Psoas muscle (tissue), 8 donors: Measurements from ENCODE around the gene RBP3. TPM values are rescaled to one million over a fixed set of nuclear protein-coding genes. Genes with fewer than 3 reads are reported as not detected.

ENCODE experiments used
- ATAC-seq, 4 donors: fragments of 200-7000 bp; cut with Tn5 transposase; one replicate each; pipeline ENCODE4 v1.9.1; 2020; ENCODE audit warnings: moderate library complexity in 3 of 4, mild to moderate bottlenecking in 2 of 4
- DNase-seq, 2 donors: peaks; one replicate each; pipeline ENCODE4 v3.0.0-alpha.2; 2020
- H3K27ac ChIP-seq: fragments of 200-600 bp; one replicate; pipeline ENCODE4 v1.8.0; 2022
- H3K27me3 ChIP-seq, 3 donors: fragments of 200-600 bp in 1 of 3; one replicate each; pipeline versions ENCODE4 v1.6.1 to v1.8.0; 2013 to 2022; ENCODE audit warnings: low read length in 2 of 3, mild to moderate bottlenecking in 2 of 3, moderate library complexity in 1 of 3; ENCODE audit not compliant: insufficient read depth in 3 of 3
- H3K36me3 ChIP-seq, 2 donors: fragments of 200-600 bp in 1 of 2; one replicate each; pipeline versions ENCODE4 v1.6.1 to v1.8.0; 2013 to 2022; ENCODE audit warnings: low read depth in 1 of 2, mild to moderate bottlenecking in 1 of 2, moderate library complexity in 1 of 2; ENCODE audit not compliant: insufficient read depth in 1 of 2
- H3K4me1 ChIP-seq: fragments of 200-600 bp; one replicate; pipeline ENCODE4 v1.8.0; 2022
- H3K4me3 ChIP-seq: fragments of 200-600 bp; one replicate; pipeline ENCODE4 v1.8.0; 2022; ENCODE audit warnings: mild to moderate bottlenecking
- H3K9me3 ChIP-seq: fragments of 200-600 bp; one replicate; pipeline ENCODE4 v1.8.0; 2022
- CTCF ChIP-seq: fragments of 200-600 bp; IDR thresholded peaks from one replicate; pipeline ENCODE4 v1.8.0; 2022; ENCODE audit warnings: antibody characterized with exemption
- WGBS, 3 donors: extraction: QIAGEN DNeasy Blood & Tissue Kit; methylation state at CpG; one replicate each; pipeline versions ENCODE4 v1.1.6 to v1.1.7; 2013; 5-methylcytosine and 5-hydroxymethylcytosine counted together
- intact Hi-C, 2 donors: fragments of 100-400 bp; cut with DNase I; formaldehyde crosslinking; loops; one replicate each; pipeline versions ENCODE4 v1.11.0 to v1.14.2; 2022
- polyA plus RNA-seq, 3 donors: library from polyadenylated mRNA; stranded (reverse); fragments of 200-250 nt; gene quantifications; one replicate each; pipeline ENCODE4 v1.2.3, GENCODE V29; 2013
- total RNA-seq, 4 donors: library from RNA; stranded (reverse); fragmentation: NEBNext Ultra II Directional in 2 of 4; extraction: Animal tissue kit (Norgen Biotek cat#: 25700) in 2 of 4; gene quantifications; one replicate each; pipeline versions ENCODE4 v1.2.1 to v1.2.4, GENCODE V29; 2021 to 2023
- donor health status: healthy with polysubstance abuse.
- donor health status: DM: no; HTN: no; CAD: no; lungs with moderate emphysema.
- donor health status: Bipolar disorder and iron deficiency.
- donor health status: healthy.
- donor health status: DM: yes; HTN: yes; CAD: no.
- donor health status: DM: no; HTN: no; CAD: no.
- donor health status: DM: no; HTN: no; CAD: no.
- donor health status: DM: yes; HTN: yes; CAD: no.

Gene RBP3
- total and polyA plus RNA-seq, 7 donors = not detected

GRCh38 chr10:47319784-47320183, 28.4 kb upstream of the RBP3 start:
- H3K27me3 ChIP-seq = no peaks in the 10 kb centered on the region
- DNase-seq (peak in 1 of 2 donors; percentile 19), ATAC-seq (no peak)
- H3K9me3 ChIP-seq = no peaks in the 10 kb centered on the region
- no peaks in the 10 kb centered on the region for H3K36me3 ChIP-seq
- H3K4me1 ChIP-seq = no peaks in the 10 kb centered on the region
- WGBS, 3 donors = 67 to 75% (median 72%) methylated on average over 8 of the region's 8 CpGs
- no peak for TF ChIP-seq CTCF
- H3K4me3 ChIP-seq = no peak overlapping the region
- intact Hi-C loops = no loop called here
- H3K27ac ChIP-seq = no peak overlapping the region

GRCh38 chr10:47320812-47321211, 27.4 kb upstream of the RBP3 start:
- ATAC-seq (no peak), DNase-seq (peak in 1 of 2 donors; percentile 32)
- 68 to 74% (median 72%) methylated on average over 6 of the region's 6 CpGs for WGBS, 3 donors

GRCh38 chr10:47321521-47322195, 26.5 kb upstream of the RBP3 start:
- Histone ChIP-seq H3K27me3 (no peaks in the 10 kb centered on the region), H3K27ac (no peak overlapping the region), H3K4me3 (no peak overlapping the region), H3K9me3 (no peaks in the 10 kb centered on the region), H3K4me1 (no peaks in the 10 kb centered on the region), H3K36me3 (no peaks in the 10 kb centered on the region)
- DNase-seq (peak in 1 of 2 donors; percentile 35), ATAC-seq (no peak)
- TF ChIP-seq CTCF = no peak
- WGBS, 3 donors = 73 to 86% (median 83%) methylated on average over 8 of the region's 8 CpGs
- intact Hi-C loops = no loop called here

More at GRCh38 chr10:47320812-47321211, 27.4 kb upstream of the RBP3 start:
- no peaks in the 10 kb centered on the region for H3K9me3 ChIP-seq
- intact Hi-C loops = no loop called here
- no peak overlapping the region for H3K4me3 ChIP-seq
- no peak for TF ChIP-seq CTCF
- no peak overlapping the region for H3K27ac ChIP-seq
- H3K27me3 ChIP-seq = no peaks in the 10 kb centered on the region
- no peaks in the 10 kb centered on the region for H3K4me1 ChIP-seq
- H3K36me3 ChIP-seq = no peaks in the 10 kb centered on the region

GRCh38 chr10:47322300-47323061, 25.7 kb upstream of the RBP3 start, which contains the start of gene GDF2:
Gene GDF2 (plus strand): TSS chr10:47322454. CDS start chr10:47322669, 215 bp downstream.
- intact Hi-C loops = no loop called here
- ATAC-seq = no peak
- no peak for TF ChIP-seq CTCF

More at GRCh38 chr10:47322300-47323061, 25.7 kb upstream of the RBP3 start, which contains the start of gene GDF2:
- Histone ChIP-seq H3K27me3 (no peaks in the 10 kb centered on the region), H3K4me3 (no peak within 1 kb of the TSS), H3K4me1 (no peaks in the 10 kb centered on the region), H3K9me3 (no peaks in the 10 kb centered on the region), H3K36me3 (no peaks in the 10 kb centered on the region), H3K27ac (no peak within 1 kb of the TSS)
- peak in 1 of 2 donors; percentile 32 for DNase-seq
- 87 to 91% (median 88%) methylated on average over 35 of the region's 35 CpGs for WGBS, 3 donors
